Mesendoderm (in vitro differentiated cells): ENCODE data around the gene TIMELESS.
"Not testable (repeated sequence)": the region's sequence is repeated elsewhere in the genome, so short reads cannot be mapped to it uniquely, and the experiment has no call there.

Experiments used
- DNase-seq: peaks from one replicate; pipeline ENCODE4 v3.0.0; 2013
- H2AK5ac ChIP-seq: 2 replicates; pipeline ENCODE4 v1.6.1; 2013; ENCODE audit warnings: low read length, inconsistent platforms
- H2BK120ac ChIP-seq: 2 replicates; pipeline ENCODE4 v1.6.1; 2013; ENCODE audit warnings: low read depth, mild to moderate bottlenecking, low read length, moderate library complexity, mixed read lengths
- H2BK15ac ChIP-seq: replicated peaks from 2 replicates; pipeline ENCODE4 v1.6.1; 2013; ENCODE audit warnings: low read depth, mild to moderate bottlenecking, moderate library complexity
- H2BK5ac ChIP-seq: 2 replicates; pipeline ENCODE4 v1.6.1; 2013; ENCODE audit warnings: low read length, inconsistent platforms
- H3K18ac ChIP-seq: 2 replicates; pipeline ENCODE4 v1.6.1; 2013; ENCODE audit warnings: mild to moderate bottlenecking, low read length, mixed read lengths
- H3K23ac ChIP-seq: one replicate; pipeline ENCODE4 v1.6.1; 2013; ENCODE audit warnings: low read length
- H3K27ac ChIP-seq: 2 replicates; pipeline ENCODE4 v1.5.1; 2013; ENCODE audit warnings: low read depth, mild to moderate bottlenecking, inconsistent platforms, low read length, moderate library complexity
- H3K27me3 ChIP-seq: 2 replicates; pipeline ENCODE4 v1.6.1; 2013; ENCODE audit warnings: low read length, control low read depth, mild to moderate bottlenecking, inconsistent platforms; ENCODE audit not compliant: insufficient read depth, poor library complexity
- H3K36me3 ChIP-seq: 2 replicates; pipeline ENCODE4 v1.6.1; 2013; ENCODE audit warnings: low read length, inconsistent platforms; ENCODE audit not compliant: control insufficient read depth, insufficient read depth
- H3K4ac ChIP-seq: one replicate; pipeline ENCODE4 v1.6.1; 2013; ENCODE audit warnings: low read depth, mild to moderate bottlenecking, low read length, moderate library complexity
- H3K4me1 ChIP-seq: 2 replicates; pipeline ENCODE4 v1.6.1; 2013; ENCODE audit warnings: low read depth, low read length, inconsistent platforms; ENCODE audit not compliant: control insufficient read depth
- H3K4me2 ChIP-seq: 2 replicates; pipeline ENCODE4 v1.6.1; 2013; ENCODE audit warnings: low read length
- H3K4me3 ChIP-seq: 2 replicates; pipeline ENCODE4 v1.5.1; 2013; ENCODE audit warnings: mild to moderate bottlenecking, low read length
- H3K56ac ChIP-seq: one replicate; pipeline ENCODE4 v1.6.1; 2013; ENCODE audit warnings: low read length
- H3K79me1 ChIP-seq: 2 replicates; pipeline ENCODE4 v1.6.1; 2013; ENCODE audit warnings: low read length, inconsistent platforms
- H3K79me2 ChIP-seq: 2 replicates; pipeline ENCODE4 v1.6.1; 2013; ENCODE audit warnings: mild to moderate bottlenecking, low read length; ENCODE audit not compliant: control insufficient read depth, insufficient read depth
- H3K9ac ChIP-seq: 2 replicates; pipeline ENCODE4 v1.6.1; 2013; ENCODE audit warnings: low read length, inconsistent platforms
- H4K5ac ChIP-seq: one replicate; pipeline ENCODE4 v1.6.1; 2013; ENCODE audit warnings: low read length
- H4K8ac ChIP-seq: one replicate; pipeline ENCODE4 v1.6.1; 2013; ENCODE audit warnings: low read depth, mild to moderate bottlenecking, control low read depth, low read length, moderate library complexity
- WGBS: extraction: QIAGEN DNeasy Blood & Tissue Kit; methylation state at CpG from one replicate; pipeline ENCODE4 v1.1.7; 2013; ENCODE audit warnings: low lambda C conversion rate, missing lambda C conversion rate; ENCODE audit not compliant: insufficient coverage; ENCODE audit errors: extremely low coverage; 5-methylcytosine and 5-hydroxymethylcytosine counted together

TIMELESS gene

DNA sequence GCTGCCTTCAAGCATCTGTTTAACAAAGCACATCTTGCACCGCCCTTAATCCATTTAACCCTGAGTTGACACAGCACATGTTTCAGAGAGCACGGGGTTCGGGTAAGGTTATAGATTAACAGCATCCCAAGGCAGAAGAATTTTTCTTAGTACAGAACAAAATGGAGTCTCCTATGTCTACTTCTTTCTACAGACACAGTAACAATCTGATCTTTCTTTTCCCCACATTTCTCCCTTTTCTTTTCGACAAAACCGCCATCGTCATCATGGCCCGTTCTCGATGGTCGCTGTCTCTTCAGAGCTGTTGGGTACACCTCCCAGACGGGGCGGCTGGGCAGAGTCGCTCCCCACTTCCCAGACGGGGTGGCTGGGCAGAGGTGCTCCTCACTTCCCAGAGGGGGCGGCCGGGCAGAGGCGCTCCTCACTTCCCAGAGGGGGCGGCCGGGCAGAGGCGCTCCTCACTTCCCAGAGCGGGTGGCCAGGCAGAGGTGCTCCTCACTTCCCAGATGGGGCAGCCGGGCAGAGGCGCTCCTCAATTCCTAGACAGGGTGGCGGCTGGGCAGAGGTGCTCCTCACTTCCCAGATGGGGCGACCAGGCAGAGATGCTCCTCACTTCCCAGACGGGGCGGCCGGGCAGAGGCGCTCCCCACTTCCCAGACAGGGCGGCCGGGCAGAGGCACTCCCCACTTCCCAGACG is 44.3 kb upstream of the TIMELESS start:
- H3K27me3 ChIP-seq, H3K4me2 ChIP-seq, H3K27ac ChIP-seq, H3K4ac ChIP-seq, H3K4me3 ChIP-seq, H3K18ac ChIP-seq, H3K36me3 ChIP-seq, H4K8ac ChIP-seq, H4K5ac ChIP-seq, H3K9ac ChIP-seq, H2AK5ac ChIP-seq, H2BK5ac ChIP-seq, H2BK15ac ChIP-seq, H3K23ac ChIP-seq, DNase-seq, H3K56ac ChIP-seq, H3K4me1 ChIP-seq, H3K79me1 ChIP-seq, H3K79me2 ChIP-seq, H2BK120ac ChIP-seq: not testable (repeated sequence)
- no CpG with 5 or more reads among the region's 31 CpGs for WGBS

DNA sequence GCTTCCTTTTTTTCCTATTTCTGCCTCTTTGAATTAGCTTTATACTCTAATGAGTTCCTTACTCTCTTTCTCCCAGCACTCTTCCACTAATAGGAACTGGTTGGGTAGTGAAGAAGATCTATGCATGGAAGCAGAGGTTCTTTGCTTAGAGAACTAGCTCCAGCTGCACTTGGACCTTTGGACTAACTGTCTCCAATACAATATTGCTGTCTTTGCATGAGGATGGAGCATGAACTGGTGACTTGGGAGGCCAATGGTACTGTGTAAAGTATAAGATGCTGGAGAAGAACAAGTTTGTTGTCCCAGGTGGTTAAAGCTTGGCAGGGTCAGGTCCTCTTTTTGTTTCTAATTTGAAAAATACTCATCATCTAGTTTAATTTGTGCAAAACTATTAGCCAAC is 41.1 kb upstream of the TIMELESS start:
- peaks cover 16% of the 10 kb centered on the region for H3K27me3 ChIP-seq
- H3K4ac ChIP-seq: no peak overlapping the region
- no peak overlapping the region for H3K27ac ChIP-seq
- H3K4me3 ChIP-seq: no peak overlapping the region
- DNase-seq: no peak
- no peaks in the 10 kb centered on the region for H3K79me1 ChIP-seq
- no peak overlapping the region for H3K23ac ChIP-seq
- no peak overlapping the region for H3K18ac ChIP-seq
- no peak overlapping the region for H2BK120ac ChIP-seq
- no peaks in the 10 kb centered on the region for H3K36me3 ChIP-seq
- H3K4me1 ChIP-seq: no peaks in the 10 kb centered on the region
- no peak overlapping the region for H2BK15ac ChIP-seq
- H3K56ac ChIP-seq: no peak overlapping the region
- no peak overlapping the region for H4K5ac ChIP-seq
- no peaks in the 10 kb centered on the region for H3K79me2 ChIP-seq
- no peak overlapping the region for H3K4me2 ChIP-seq
- no peak overlapping the region for H4K8ac ChIP-seq
- no peak overlapping the region for H2BK5ac ChIP-seq
- no peak overlapping the region for H3K9ac ChIP-seq
- no peak overlapping the region for H2AK5ac ChIP-seq

DNA sequence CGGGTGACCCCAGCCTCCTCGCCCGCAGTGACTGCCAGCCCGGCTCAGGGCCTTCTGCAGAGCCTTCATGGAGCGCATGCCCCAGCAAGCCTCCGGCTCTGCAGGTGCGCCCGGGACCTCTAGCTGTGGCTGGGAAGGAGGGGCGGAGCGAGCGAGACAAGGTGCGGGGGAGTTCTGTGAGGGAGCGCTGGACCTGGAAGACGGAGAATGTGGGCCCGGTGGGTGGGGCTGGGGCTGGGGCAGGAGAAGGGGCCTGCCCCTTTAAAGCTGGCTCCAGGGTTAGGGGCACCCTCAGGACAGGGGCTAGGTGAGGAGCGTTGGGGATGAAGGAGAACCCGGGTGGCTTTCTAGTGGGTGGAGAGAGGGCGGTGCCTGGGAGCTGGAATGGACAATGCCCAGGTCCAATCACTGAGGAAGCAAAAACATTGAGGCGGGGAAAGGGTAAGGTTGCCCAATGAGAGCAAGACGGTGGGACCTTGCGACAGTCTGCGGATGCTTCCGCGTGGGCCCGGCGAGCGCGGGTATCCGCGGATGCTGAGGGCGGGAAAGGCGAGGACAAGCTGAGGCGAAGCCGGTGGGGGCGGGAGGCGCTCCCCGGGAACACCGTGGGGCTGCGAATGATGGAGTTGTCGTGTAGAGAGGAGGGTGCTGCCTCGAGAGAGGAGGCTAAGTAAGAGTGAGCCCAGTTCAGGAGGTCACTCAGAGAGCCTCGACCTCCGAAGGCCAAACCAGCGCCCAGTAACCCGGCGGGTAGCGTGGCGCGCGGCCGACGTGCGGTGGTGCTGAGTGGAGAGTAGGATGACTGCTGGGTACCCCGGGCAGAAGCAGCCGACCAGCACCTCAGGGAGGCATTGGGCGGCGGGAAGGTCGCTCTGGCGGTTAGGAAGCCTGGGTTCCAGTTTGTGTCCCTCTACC is 39.1 kb upstream of the TIMELESS start, which contains the start of gene GLS2:
Gene GLS2, minus strand, starts transcription at position 121 of the 915 bp plus-strand sequence. Its CDS starts 43 bp downstream, at position 78.
- no CpG with 5 or more reads among the region's 59 CpGs for WGBS
- Histone ChIP-seq H3K27me3 (peaks cover 16% of the 10 kb centered on the region), H3K27ac (no peak within 1 kb of the TSS), H3K4me1 (no peaks in the 10 kb centered on the region), H3K18ac (no peak within 1 kb of the TSS), H2BK5ac (no peak within 1 kb of the TSS), H3K79me1 (no peaks in the 10 kb centered on the region), H3K79me2 (no peaks in the 10 kb centered on the region), H4K8ac (no peak within 1 kb of the TSS), H3K36me3 (no peaks in the 10 kb centered on the region), H4K5ac (no peak within 1 kb of the TSS), H3K9ac (peak within 1 kb of the TSS; percentile 48), H3K4me3 (peak within 1 kb of the TSS; percentile 8), H2BK15ac (no peak within 1 kb of the TSS), H2AK5ac (no peak within 1 kb of the TSS), H3K4me2 (peak within 1 kb of the TSS; percentile 83), H3K23ac (no peak within 1 kb of the TSS), H3K56ac (peak within 1 kb of the TSS; percentile 65), H2BK120ac (no peak within 1 kb of the TSS), H3K4ac (no peak within 1 kb of the TSS)
- DNase-seq: peak; percentile 81

DNA sequence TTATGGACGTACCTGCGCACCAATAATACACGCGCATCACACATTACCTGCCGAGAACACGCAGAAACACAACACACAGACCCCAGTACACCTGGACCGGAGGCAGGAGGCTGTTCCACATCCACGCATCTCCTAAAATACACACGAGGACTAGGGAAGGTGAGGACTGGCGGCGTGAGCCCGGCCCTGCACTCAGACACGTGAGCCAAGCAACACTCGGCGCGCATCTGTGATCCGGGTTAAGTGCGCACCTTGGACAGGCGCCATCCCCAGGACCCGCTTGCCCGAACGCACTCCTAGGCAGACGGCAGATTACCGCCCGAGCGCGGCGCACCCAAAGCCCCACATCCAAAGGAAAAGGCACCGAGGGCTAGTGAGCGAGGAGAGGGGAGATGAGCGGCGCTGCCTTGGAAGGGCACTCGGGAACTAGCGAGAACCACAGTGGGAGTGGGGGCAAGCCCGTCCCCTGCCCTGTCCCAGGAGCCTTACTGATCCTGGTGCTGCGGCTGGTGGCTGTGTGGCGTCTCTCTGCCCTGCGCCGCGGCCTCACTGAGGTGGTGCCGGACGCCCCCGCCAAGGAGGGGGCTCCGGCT is 38.3 kb upstream of the TIMELESS start:
- no peak overlapping the region for H2BK5ac ChIP-seq
- WGBS: no CpG with 5 or more reads among the region's 44 CpGs
- DNase-seq: peak; percentile 58
- no peak overlapping the region for H3K18ac ChIP-seq
- no peak overlapping the region for H3K4ac ChIP-seq
- H2AK5ac ChIP-seq: no peak overlapping the region
- no peaks in the 10 kb centered on the region for H3K36me3 ChIP-seq
- no peaks in the 10 kb centered on the region for H3K79me2 ChIP-seq
- H3K56ac ChIP-seq: peak overlapping the region; percentile 65
- H3K4me2 ChIP-seq: peak overlapping the region; percentile 83
- H3K79me1 ChIP-seq: no peaks in the 10 kb centered on the region
- H3K4me3 ChIP-seq: peak overlapping the region; percentile 8
- H3K9ac ChIP-seq: peak overlapping the region; percentile 48
- no peak overlapping the region for H3K23ac ChIP-seq
- H2BK120ac ChIP-seq: no peak overlapping the region
- H4K8ac ChIP-seq: no peak overlapping the region
- H3K27me3 ChIP-seq: peaks cover 16% of the 10 kb centered on the region
- no peak overlapping the region for H2BK15ac ChIP-seq
- H3K4me1 ChIP-seq: no peaks in the 10 kb centered on the region
- no peak overlapping the region for H4K5ac ChIP-seq
- H3K27ac ChIP-seq: no peak overlapping the region

DNA sequence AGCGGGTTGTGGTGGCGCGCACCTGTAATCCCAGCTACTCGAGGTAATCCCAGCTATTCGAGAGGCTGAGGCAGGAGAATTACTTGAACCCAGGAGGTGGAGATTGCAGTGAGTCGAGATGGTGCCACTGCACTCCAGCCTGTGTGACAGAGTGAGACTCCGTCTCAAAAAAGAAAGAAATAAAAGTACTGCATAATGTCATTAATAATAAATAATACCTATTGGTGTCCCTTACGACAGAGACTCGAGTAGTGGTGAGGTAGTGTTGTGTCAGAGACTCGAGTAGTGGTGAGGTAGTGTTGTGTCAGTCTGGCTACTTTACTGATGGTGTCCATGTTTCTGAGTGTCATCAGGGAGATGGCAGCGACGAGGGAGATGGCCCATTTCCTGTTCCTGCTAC is 37.5 kb upstream of the TIMELESS start:
- Histone ChIP-seq H3K4me1 (no peaks in the 10 kb centered on the region), H3K27me3 (peaks cover 15% of the 10 kb centered on the region), H3K9ac (no peak overlapping the region), H2BK5ac (no peak overlapping the region), H3K4ac (no peak overlapping the region), H3K56ac (no peak overlapping the region), H3K23ac (no peak overlapping the region), H4K5ac (no peak overlapping the region), H3K27ac (no peak overlapping the region), H2BK15ac (no peak overlapping the region), H3K79me1 (no peaks in the 10 kb centered on the region), H3K79me2 (no peaks in the 10 kb centered on the region), H3K4me3 (no peak overlapping the region), H2AK5ac (no peak overlapping the region), H3K4me2 (no peak overlapping the region), H4K8ac (no peak overlapping the region), H2BK120ac (no peak overlapping the region), H3K18ac (no peak overlapping the region), H3K36me3 (no peaks in the 10 kb centered on the region)
- no peak for DNase-seq
- WGBS: no CpG with 5 or more reads among the region's 12 CpGs
